ENCODE measurements around the gene PRKG1.

- TF ChIP-seq CTCF (conservative IDR thresholded peaks at IDR 0.05; ENCODE audit: low read depth in 2 of 2) = no peak
- no peak for TF ChIP-seq EZH2 (IDR thresholded peaks at IDR 0.05; ENCODE audit: low read depth, unreplicated experiment)
Observed at GRCh38 chr10:52269233-52269632, 1194.9 kb downstream of the PRKG1 start.

Measured in GM23338 (cell line).